WI38 (cell line): ENCODE measurements around the gene GLIPR2.

Experiments used
- H3K4me3 ChIP-seq: 2 replicates; pipeline ENCODE4 v1.5.1; 2011; ENCODE audit warnings: low read depth, mild to moderate bottlenecking, control low read depth, low read length
- CTCF ChIP-seq: IDR thresholded peaks from 2 replicates; pipeline ENCODE4 v1.5.1; 2012; ENCODE audit warnings: low read depth, mild to moderate bottlenecking, control low read depth, low read length

Gene GLIPR2

GRCh38 chr9:36192196-36192595 is 55.7 kb downstream of the GLIPR2 start:
- H3K4me3 ChIP-seq = peak overlapping the region; percentile 80
- TF ChIP-seq CTCF = no peak

GRCh38 chr9:36193023-36193422 is 56.5 kb downstream of the GLIPR2 start:
- H3K4me3 ChIP-seq = peak overlapping the region; percentile 80

DNA sequence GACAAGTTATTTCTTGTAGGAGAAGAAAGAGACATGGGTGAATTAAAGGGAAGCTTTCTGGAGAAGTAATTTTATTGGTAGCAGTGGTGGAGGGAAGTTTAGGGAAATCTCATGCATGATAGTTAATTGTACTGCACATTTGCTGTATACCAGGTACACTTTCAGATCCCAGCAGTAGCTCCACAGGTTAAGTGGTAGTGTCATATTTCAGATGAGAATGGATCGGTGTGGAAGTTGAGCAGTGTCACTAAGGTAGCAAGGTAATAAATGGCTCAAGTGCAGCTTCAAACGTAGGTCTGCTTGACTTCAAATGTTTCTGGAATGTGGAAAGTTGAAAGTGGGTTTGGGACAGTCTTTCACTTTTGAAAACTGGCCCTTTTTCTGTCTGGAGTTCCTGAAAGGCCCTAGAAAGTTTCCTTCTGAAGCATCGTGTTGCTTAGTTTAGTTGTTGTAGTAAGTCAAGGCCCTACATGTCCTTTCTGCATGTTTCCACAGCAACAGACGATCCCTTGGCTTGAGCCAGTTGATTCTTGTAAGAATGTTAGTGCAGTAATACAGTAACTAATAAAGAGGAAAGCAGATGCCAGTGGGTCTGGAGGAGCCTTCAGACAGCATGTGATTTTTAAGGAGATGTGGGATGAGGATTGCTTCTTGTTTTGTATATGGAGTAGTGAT is 57.9 kb downstream of the GLIPR2 start:
- TF ChIP-seq CTCF = no peak
- H3K4me3 ChIP-seq = no peak overlapping the region; the same call in 1 of the 2 replicates

More at GRCh38 chr9:36193023-36193422, 56.5 kb downstream of the GLIPR2 start:
- no peak for TF ChIP-seq CTCF

DNA sequence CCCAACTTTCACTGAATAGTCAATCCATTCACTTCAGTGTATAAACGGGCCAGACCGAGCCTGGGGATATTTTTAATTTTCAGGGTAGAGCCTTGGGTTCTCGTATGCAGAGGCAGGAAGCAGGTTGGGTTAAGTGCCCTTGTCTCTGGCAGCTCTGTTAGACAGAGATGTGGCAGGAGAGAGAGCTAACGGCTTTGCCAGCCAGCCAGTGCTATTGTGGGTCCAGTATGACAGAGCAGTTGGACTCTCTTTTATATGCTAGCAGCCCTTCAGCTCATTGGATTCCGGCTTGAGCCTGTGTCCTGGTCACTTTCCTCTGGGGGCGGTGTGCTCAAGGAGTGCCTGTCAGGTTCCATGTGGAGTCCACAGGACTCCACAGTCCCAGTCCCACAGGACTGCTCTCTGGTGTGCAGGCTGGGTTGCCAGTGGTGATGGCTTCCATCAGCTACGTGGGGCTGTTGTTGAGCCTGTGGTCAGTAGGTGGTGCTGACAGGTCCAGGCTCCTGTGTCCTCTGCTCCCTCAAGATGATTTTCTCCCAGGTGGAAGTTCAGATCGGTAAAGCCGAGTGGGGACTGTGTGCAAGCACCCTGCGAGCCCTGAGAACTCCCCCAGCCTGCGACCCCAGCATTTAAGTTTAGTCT is 68.5 kb downstream of the GLIPR2 start:
- H3K4me3 ChIP-seq = no peak overlapping the region
- no peak for TF ChIP-seq CTCF

DNA sequence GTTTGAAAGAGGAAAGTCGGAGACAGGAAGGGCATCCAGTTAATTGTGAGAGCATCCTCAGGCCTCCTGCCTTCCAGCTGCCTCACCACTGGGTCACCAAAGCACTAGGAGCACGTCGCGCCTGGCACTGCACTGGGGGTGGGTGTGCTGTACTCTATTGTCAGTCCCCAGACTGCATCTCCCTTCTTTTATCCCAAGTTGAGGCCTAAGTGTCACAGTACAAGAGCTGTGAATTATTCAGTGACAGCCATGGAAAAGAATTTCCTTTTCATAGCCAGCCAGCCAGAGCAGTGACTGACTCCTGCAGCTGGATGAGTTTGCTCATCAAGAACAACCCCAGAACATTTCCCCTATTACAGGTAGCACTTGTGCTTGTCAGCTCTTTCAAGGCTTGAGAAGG is 70.5 kb downstream of the GLIPR2 start:
- TF ChIP-seq CTCF = no peak
- no peak overlapping the region for H3K4me3 ChIP-seq

DNA sequence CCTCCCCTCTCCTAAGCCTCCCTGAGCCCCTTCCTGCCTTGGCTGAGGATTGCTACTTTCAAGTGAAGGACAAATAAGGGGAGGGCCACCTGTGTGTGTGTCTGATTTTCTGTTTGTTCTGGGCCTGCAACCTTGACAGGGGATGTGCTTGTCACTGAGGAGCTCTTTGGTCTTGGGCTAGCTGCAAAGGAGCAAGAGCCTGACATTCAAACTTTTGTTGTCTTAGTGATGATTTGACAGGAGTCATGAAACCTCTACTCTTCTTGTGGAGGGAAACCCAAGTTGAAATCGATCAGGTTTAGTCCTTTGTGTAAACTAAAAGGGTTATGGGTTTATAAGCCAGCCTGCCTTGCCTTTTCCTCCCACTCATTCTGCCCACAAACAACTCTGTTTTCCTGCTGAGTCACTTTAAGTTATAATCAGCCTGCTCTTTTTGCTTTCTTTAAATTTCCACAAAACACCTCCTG is 71.0 kb downstream of the GLIPR2 start:
- TF ChIP-seq CTCF = no peak
- H3K4me3 ChIP-seq = no peak overlapping the region

DNA sequence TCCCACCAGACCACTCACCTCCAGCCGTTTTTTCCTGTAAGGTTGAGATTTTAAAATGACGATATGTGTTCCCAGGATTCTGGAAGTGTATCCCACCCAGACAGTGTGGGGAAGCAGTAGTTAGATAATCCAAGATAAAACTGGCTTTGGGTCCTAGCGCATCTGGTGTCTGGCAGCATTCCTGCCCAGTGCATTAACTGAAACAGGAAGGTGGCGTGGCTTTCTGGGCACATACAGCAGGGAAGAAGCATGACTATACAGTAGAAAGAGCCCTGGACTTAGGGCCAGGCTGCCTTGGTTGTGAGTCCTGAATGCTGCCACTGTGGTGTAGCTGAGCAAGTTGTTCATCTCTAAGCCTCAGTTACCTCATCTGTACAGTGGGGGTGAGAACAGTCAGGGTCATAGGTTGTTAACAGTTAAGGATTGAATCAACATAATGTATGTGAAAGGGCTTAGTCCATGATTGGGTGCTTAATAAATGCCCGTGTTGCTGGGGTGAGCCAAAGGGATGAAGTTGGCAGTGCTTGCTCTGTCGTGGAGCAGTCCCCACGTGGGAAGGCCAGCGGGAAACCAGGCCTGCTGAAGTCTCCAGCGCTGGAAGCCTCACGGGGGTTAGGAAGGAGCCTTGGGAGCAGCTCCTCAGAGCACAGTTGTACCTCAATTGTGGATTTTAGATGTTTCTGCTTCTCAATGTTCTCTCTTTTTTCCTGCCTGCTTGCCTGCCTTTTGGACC is 72.2 kb downstream of the GLIPR2 start:
- H3K4me3 ChIP-seq = no peak overlapping the region

More for the DNA sequence above, 72.2 kb downstream of the GLIPR2 start:
- TF ChIP-seq CTCF = no peak
